GM23338 (cell line): ENCODE results near the gene CSTF1. TPM values are rescaled to one million over a fixed set of nuclear protein-coding genes. Genes with fewer than 3 reads are reported as not detected.

ENCODE experiments used
- ATAC-seq: fragments of 200-7000 bp; cut with Tn5 transposase; 3 replicates; pipeline ENCODE4 v1.9.1; 2020
- DNase-seq: peaks from one replicate; pipeline ENCODE4 v3.0.0-alpha.2; 2015; ENCODE audit warnings: low spot score
- H2AFZ ChIP-seq: fragments of 200-600 bp; sonication (generic); 2 replicates; pipeline ENCODE4 v1.8.0; 2016; ENCODE audit warnings: antibody characterized with exemption, mild to moderate bottlenecking, moderate library complexity
- H3F3A ChIP-seq: fragments of 200-600 bp; sonication (generic); replicated peaks from 2 replicates; pipeline ENCODE4 v1.8.0; 2017; ENCODE audit warnings: antibody characterized with exemption, mixed run types, low read depth
- H3K27ac ChIP-seq: fragments of 200-600 bp; sonication (generic); 2 replicates; pipeline ENCODE4 v1.6.1; 2016; ENCODE audit warnings: low read depth
- H3K27me3 ChIP-seq: fragments of 200-600 bp; sonication (generic); 2 replicates; pipeline ENCODE4 v1.8.0; 2016; ENCODE audit warnings: mild to moderate bottlenecking, mixed run types, moderate library complexity; ENCODE audit not compliant: insufficient read depth
- H3K36me3 ChIP-seq: fragments of 200-600 bp; sonication (generic); 2 replicates; pipeline ENCODE4 v1.8.0; 2016; ENCODE audit warnings: mild to moderate bottlenecking; ENCODE audit not compliant: insufficient read depth
- H3K4me1 ChIP-seq: fragments of 200-600 bp; sonication (generic); 2 replicates; pipeline ENCODE4 v1.8.0; 2016; ENCODE audit warnings: mild to moderate bottlenecking, moderate library complexity; ENCODE audit not compliant: insufficient read depth
- H3K4me2 ChIP-seq: fragments of 200-600 bp; sonication (generic); 2 replicates; pipeline ENCODE4 v1.7.1; 2017; ENCODE audit warnings: mixed run types
- H3K4me3 ChIP-seq: fragments of 200-600 bp; sonication (generic); 2 replicates; pipeline ENCODE4 v1.6.1; 2016; ENCODE audit warnings: mixed run types
- H3K79me2 ChIP-seq: fragments of 200-600 bp; sonication (generic); replicated peaks from 2 replicates; pipeline ENCODE4 v1.8.0; 2017; ENCODE audit warnings: mild to moderate bottlenecking; ENCODE audit not compliant: insufficient read depth
- H3K9me2 ChIP-seq: fragments of 200-600 bp; sonication (generic); 2 replicates; pipeline ENCODE4 v1.8.0; 2017; ENCODE audit not compliant: insufficient read depth
- H4K20me1 ChIP-seq: fragments of 200-600 bp; sonication (generic); replicated peaks from 2 replicates; pipeline ENCODE4 v1.8.0; 2017; ENCODE audit warnings: mild to moderate bottlenecking; ENCODE audit not compliant: insufficient read depth
- H3K27ac Mint-ChIP-seq: 2 replicates; pipeline ENCODE4 v1.8.0; 2020; ENCODE audit warnings: inconsistent platforms, mild to moderate bottlenecking, moderate library complexity, mixed read lengths
- H3K27me3 Mint-ChIP-seq: 3 replicates; pipeline ENCODE4 v1.8.0; 2022; ENCODE audit warnings: low read depth, mild to moderate bottlenecking, moderate library complexity, mixed read lengths, inconsistent platforms; ENCODE audit not compliant: insufficient read depth, poor library complexity
- H3K36me3 Mint-ChIP-seq: 3 replicates; pipeline ENCODE4 v1.8.0; 2021; ENCODE audit warnings: low read depth, mild to moderate bottlenecking, inconsistent platforms, moderate library complexity, mixed read lengths
- H3K4me1 Mint-ChIP-seq: 3 replicates; pipeline ENCODE4 v1.8.0; 2020; ENCODE audit warnings: mild to moderate bottlenecking, inconsistent platforms, mixed read lengths
- H3K4me3 Mint-ChIP-seq: 3 replicates; pipeline ENCODE4 v1.8.0; 2021; ENCODE audit warnings: moderate library complexity, mild to moderate bottlenecking, inconsistent platforms, mixed read lengths
- H3K9me3 Mint-ChIP-seq: 3 replicates; pipeline ENCODE4 v1.8.0; 2020; ENCODE audit warnings: moderate library complexity, mild to moderate bottlenecking, inconsistent platforms, mixed read lengths
- ETS1 ChIP-seq: IDR thresholded peaks from 2 replicates; pipeline ENCODE4 v1.6.1; 2016; ENCODE audit warnings: antibody characterized with exemption
- EZH2phosphoT487 ChIP-seq: fragments of 200-600 bp; sonication (generic); IDR thresholded peaks from one replicate; pipeline ENCODE4 v1.8.1; 2018; ENCODE audit warnings: antibody characterized with exemption; ENCODE audit not compliant: unreplicated experiment
- JUNB ChIP-seq: IDR thresholded peaks from one replicate; pipeline ENCODE4 v1.6.1; 2016; ENCODE audit warnings: antibody characterized with exemption; ENCODE audit not compliant: unreplicated experiment
- POLR2AphosphoS5 ChIP-seq: IDR thresholded peaks from 2 replicates; pipeline ENCODE4 v1.6.1; 2016; ENCODE audit warnings: antibody characterized with exemption, low read depth
- ZNF462 ChIP-seq: fragments of 250-450 bp; sonication (Bioruptor Pico); IDR thresholded peaks from 2 replicates; pipeline ENCODE4 v1.5.0; 2020; ENCODE audit warnings: mild to moderate bottlenecking, moderate library complexity
- polyA plus RNA-seq: library from polyadenylated mRNA; unstranded; fragments of >200 nt; fragmentation: Nextera tagmentation; extraction: Ambion mirVana; gene quantifications from 2 replicates; pipeline ENCODE4 v1.2.1, GENCODE V29; 2016
- total RNA-seq: library from RNA; depleted of rRNA; stranded (reverse); fragments of >200 nt; shearing (Covaris generic); gene quantifications from 2 replicates; pipeline ENCODE4 v1.2.3, GENCODE V29; 2014

Gene CSTF1
- total and polyA plus RNA-seq, 2 experiments from 2014 or later: 21.5 to 62.3 TPM

- Mint-ChIP-seq H3K4me3 (no peak overlapping the region), H3K36me3 (no peaks in the 10 kb centered on the region)
Observed at GRCh38 chr20:56417911-56418310, 25.5 kb downstream of the CSTF1 start.

GRCh38 chr20:56418385-56418861 is 26.0 kb downstream of the CSTF1 start:
- no peak for ATAC-seq
- H3K4me3 Mint-ChIP-seq: no peak overlapping the region
- Histone ChIP-seq H4K20me1 (no peaks in the 10 kb centered on the region), H3K27ac (no peak overlapping the region), H3K27me3 (peaks cover 3% of the 10 kb centered on the region; the same call in 1 of the 2 replicates), H3K4me3 (no peak overlapping the region), H3K4me2 (no peak overlapping the region), H3K36me3 (no peaks in the 10 kb centered on the region), H3F3A (no peaks in the 10 kb centered on the region), H3K4me1 (no peaks in the 10 kb centered on the region), H3K9me2 (no peaks in the 10 kb centered on the region), H2AFZ (no peak overlapping the region), H3K79me2 (no peaks in the 10 kb centered on the region)
- no peaks in the 10 kb centered on the region for H3K36me3 Mint-ChIP-seq
- H3K27me3 Mint-ChIP-seq: peaks cover 19% of the 10 kb centered on the region
- H3K4me1 Mint-ChIP-seq: peaks cover 15% of the 10 kb centered on the region
- H3K9me3 Mint-ChIP-seq: no peaks in the 10 kb centered on the region
- no peak for DNase-seq
- TF ChIP-seq EZH2phosphoT487 (no peak), JUNB (no peak), ETS1 (no peak), ZNF462 (CRISPR knock-in tag) (no peak)
- no peak overlapping the region for H3K27ac Mint-ChIP-seq

More at GRCh38 chr20:56417911-56418310, 25.5 kb downstream of the CSTF1 start:
- Histone ChIP-seq H3K4me3 (no peak overlapping the region), H3K27ac (no peak overlapping the region), H3K36me3 (no peaks in the 10 kb centered on the region), H3K9me2 (no peaks in the 10 kb centered on the region), H4K20me1 (no peaks in the 10 kb centered on the region), H2AFZ (no peak overlapping the region), H3K79me2 (no peaks in the 10 kb centered on the region), H3K27me3 (peaks cover 3% of the 10 kb centered on the region; the same call in 1 of the 2 replicates), H3K4me1 (no peaks in the 10 kb centered on the region), H3K4me2 (no peak overlapping the region), H3F3A (no peaks in the 10 kb centered on the region)
- DNase-seq (no peak), ATAC-seq (no peak)
- H3K4me1 Mint-ChIP-seq: peaks cover 13% of the 10 kb centered on the region
- no peaks in the 10 kb centered on the region for H3K9me3 Mint-ChIP-seq
- H3K27me3 Mint-ChIP-seq: peaks cover 16% of the 10 kb centered on the region
- no peak overlapping the region for H3K27ac Mint-ChIP-seq
- TF ChIP-seq POLR2AphosphoS5: no peak
